NB4 (cell line): Measurements from ENCODE around the gene TGFBR3.

Experiments used
- CTCF ChIP-seq: IDR thresholded peaks from one replicate; pipeline ENCODE4 v1.5.1; 2012; ENCODE audit warnings: low read depth, low read length
- MAX ChIP-seq: IDR thresholded peaks from 2 replicates; pipeline ENCODE4 v1.6.1; 2011; ENCODE audit warnings: low read depth, low read length
- MYC ChIP-seq: IDR thresholded peaks from 2 replicates; pipeline ENCODE4 v1.6.1; 2011; ENCODE audit warnings: low read depth, low read length
- POLR2A ChIP-seq: IDR thresholded peaks from 2 replicates; pipeline ENCODE4 v1.6.1; 2011; ENCODE audit warnings: mild to moderate bottlenecking; ENCODE audit not compliant: insufficient read length; ENCODE audit errors: extremely low read depth

DNA sequence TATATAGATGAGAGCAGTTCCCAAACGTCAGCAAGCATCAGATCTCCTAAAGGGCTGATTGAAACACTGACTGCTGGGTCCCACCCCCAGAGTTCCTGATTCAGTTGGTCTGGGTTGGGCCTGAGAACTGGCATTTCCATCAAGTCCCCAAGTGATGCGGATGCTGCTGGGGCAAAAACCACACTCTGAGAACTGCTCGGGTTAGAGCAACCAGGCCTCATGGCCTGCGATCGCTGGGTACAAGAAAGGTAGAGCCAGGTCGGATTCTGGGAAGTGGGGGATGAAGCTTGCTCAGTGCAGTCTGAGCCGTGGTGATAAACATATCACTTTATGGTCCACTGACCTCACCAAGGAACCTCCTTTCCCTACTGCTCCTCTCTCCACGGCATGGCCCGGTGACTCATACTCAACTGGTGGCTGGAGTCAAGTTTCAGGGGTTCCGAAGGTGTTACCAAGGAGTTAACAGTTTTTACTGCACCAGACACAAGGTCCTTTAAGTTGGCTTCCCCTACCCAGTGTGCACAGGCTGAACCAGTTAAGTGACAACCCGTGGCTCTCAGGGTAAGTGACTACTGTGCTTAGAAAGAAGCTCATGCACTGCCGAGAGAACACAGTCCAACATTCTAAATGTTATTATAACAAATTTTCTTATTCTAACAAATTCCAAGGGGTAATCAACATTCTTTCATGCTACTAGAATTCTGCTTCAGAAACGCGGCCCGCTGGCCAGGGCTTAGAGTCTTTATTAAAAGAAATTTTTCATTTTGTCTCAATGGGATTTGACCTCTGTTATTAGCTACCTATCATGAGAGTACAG, 153.5 kb downstream of the TGFBR3 start:
- no peak for TF ChIP-seq CTCF
- TF ChIP-seq POLR2A: no peak
- TF ChIP-seq MAX: no peak; the same call in 1 of the 2 replicates
- no peak for TF ChIP-seq MYC
